IMR-90 (cell line): ENCODE results near the gene CCER1. TPM values are rescaled to one million over a fixed set of nuclear protein-coding genes. Genes with fewer than 3 reads are reported as not detected.

Source experiments
- ATAC-seq: fragments of 200-7000 bp; cut with Tn5 transposase; 2 replicates; pipeline ENCODE4 v1.9.1; 2020; ENCODE audit warnings: low read depth, mild to moderate bottlenecking, moderate library complexity
- BruUV-seq: library from RNA; stranded (reverse); fragments of 400-500 nt; replicated peaks from 2 replicates; lab custom pipeline; 2021; lab: Mats Ljungman, UMichigan
- CTCF ChIA-PET: fragments of 300-600 bp; formaldehyde crosslinking; extraction: SDS; loops from one replicate; lab custom pipeline; 2021; ENCODE audit warnings: antibody characterized with exemption; lab: Yijun Ruan, JAX
- POLR2A ChIA-PET: fragments of 300-600 bp; sonication (Branson Sonifier 250); formaldehyde crosslinking; loops from one replicate; lab custom pipeline; 2022; ENCODE audit warnings: antibody characterized with exemption; ENCODE audit not compliant: unreplicated experiment; lab: Charles Lee
- DNase-seq: peaks from one replicate; pipeline ENCODE4 v3.0.0; 2013
- H2AFZ ChIP-seq: replicated peaks from 2 replicates; pipeline ENCODE3; 2013; ENCODE audit warnings: low read length, mild to moderate bottlenecking; ENCODE audit not compliant: poor library complexity
- H2AK5ac ChIP-seq: 2 replicates; pipeline ENCODE4 v1.6.1; 2013; ENCODE audit warnings: low read depth, low read length, inconsistent platforms
- H2AK9ac ChIP-seq: replicated peaks from 2 replicates; pipeline ENCODE3; 2013; ENCODE audit warnings: mild to moderate bottlenecking, low read depth, low read length, moderate library complexity; ENCODE audit not compliant: poor library complexity
- H2BK120ac ChIP-seq: 2 replicates; pipeline ENCODE4 v1.6.1; 2013; ENCODE audit warnings: low read depth, low read length, inconsistent platforms
- H2BK15ac ChIP-seq: 3 replicates; pipeline ENCODE4 v1.6.1; 2013; ENCODE audit warnings: low read depth, low read length, inconsistent platforms
- H2BK20ac ChIP-seq: 2 replicates; pipeline ENCODE4 v1.6.1; 2013; ENCODE audit warnings: low read depth, mild to moderate bottlenecking, inconsistent platforms, low read length, moderate library complexity
- H2BK5ac ChIP-seq: 2 replicates; pipeline ENCODE4 v1.6.1; 2013; ENCODE audit warnings: mild to moderate bottlenecking, low read depth, low read length, inconsistent platforms; ENCODE audit not compliant: poor library complexity, severe bottlenecking
- H3K14ac ChIP-seq: replicated peaks from 2 replicates; pipeline ENCODE4 v1.6.1; 2013; ENCODE audit warnings: low read depth, low read length, inconsistent platforms
- H3K18ac ChIP-seq: 2 replicates; pipeline ENCODE4 v1.6.1; 2013; ENCODE audit warnings: low read depth, low read length, control low read depth
- H3K23ac ChIP-seq: 2 replicates; pipeline ENCODE4 v1.6.1; 2013; ENCODE audit warnings: low read depth, low read length, inconsistent platforms
- H3K27ac ChIP-seq: 2 replicates; pipeline ENCODE4 v1.5.1; 2013; ENCODE audit warnings: mild to moderate bottlenecking, control low read depth, low read length; ENCODE audit not compliant: insufficient read depth
- H3K27me3 ChIP-seq: 2 replicates; pipeline ENCODE4 v1.6.1; 2013; ENCODE audit warnings: low read length; ENCODE audit not compliant: control insufficient read depth, insufficient read depth
- H3K36me3 ChIP-seq: 2 replicates; pipeline ENCODE4 v1.6.1; 2013; ENCODE audit warnings: low read length, mixed read lengths; ENCODE audit not compliant: control insufficient read depth, insufficient read depth
- H3K4ac ChIP-seq: 2 replicates; pipeline ENCODE4 v1.6.1; 2013; ENCODE audit warnings: low read depth, low read length, inconsistent platforms
- H3K4me1 ChIP-seq: 2 replicates; pipeline ENCODE4 v1.6.1; 2013; ENCODE audit warnings: low read length, mixed read lengths; ENCODE audit not compliant: control insufficient read depth, insufficient read depth
- H3K4me2 ChIP-seq: 2 replicates; pipeline ENCODE4 v1.6.1; 2013; ENCODE audit warnings: low read depth, mild to moderate bottlenecking, control low read depth, low read length, moderate library complexity
- H3K4me3 ChIP-seq: 2 replicates; pipeline ENCODE4 v1.5.1; 2013; ENCODE audit warnings: low read depth, mild to moderate bottlenecking, control low read depth, low read length, moderate library complexity; ENCODE audit not compliant: insufficient read depth
- H3K56ac ChIP-seq: 2 replicates; pipeline ENCODE4 v1.6.1; 2013; ENCODE audit warnings: low read length, inconsistent platforms; ENCODE audit not compliant: insufficient read depth; ENCODE audit errors: extremely low read depth
- H3K79me1 ChIP-seq, 2 experiments: 2 replicates each; pipeline ENCODE4 v1.6.1; 2013; ENCODE audit warnings: low read length in 2 of 2, inconsistent platforms in 1 of 2, low read depth in 1 of 2
- H3K9ac ChIP-seq: 2 replicates; pipeline ENCODE4 v1.6.1; 2013; ENCODE audit warnings: low read depth, low read length, control low read depth
- H3K9me1 ChIP-seq: 2 replicates; pipeline ENCODE4 v1.6.1; 2013; ENCODE audit warnings: low read length, inconsistent platforms; ENCODE audit not compliant: insufficient read depth
- H3K9me3 ChIP-seq: 2 replicates; pipeline ENCODE4 v1.6.1; 2013; ENCODE audit warnings: low read length; ENCODE audit not compliant: control insufficient read depth, insufficient read depth
- H4K20me1 ChIP-seq: 2 replicates; pipeline ENCODE4 v1.6.1; 2013; ENCODE audit warnings: low read length, inconsistent platforms; ENCODE audit not compliant: insufficient read depth
- H4K5ac ChIP-seq: 2 replicates; pipeline ENCODE4 v1.6.1; 2013; ENCODE audit warnings: mild to moderate bottlenecking, low read depth, low read length, control low read depth
- H4K8ac ChIP-seq, 2 experiments: 2 replicates each; pipeline ENCODE4 v1.6.1; 2013; ENCODE audit warnings: low read depth in 2 of 2, low read length in 2 of 2, control low read depth in 1 of 2, inconsistent platforms in 1 of 2
- H4K91ac ChIP-seq: 2 replicates; pipeline ENCODE4 v1.6.1; 2013; ENCODE audit warnings: low read depth, low read length, inconsistent platforms; ENCODE audit not compliant: insufficient read depth
- NFE2L2 ChIP-seq: fragments of 150-350 bp; IDR thresholded peaks from 2 replicates; pipeline ENCODE4 v1.6.1; 2016; ENCODE audit warnings: low read depth, mild to moderate bottlenecking, low read length
- RAD21 ChIP-seq: IDR thresholded peaks from 2 replicates; pipeline ENCODE4 v1.6.1; 2012; ENCODE audit warnings: low read length, improper control_type of control experiment
- RFX5 ChIP-seq: IDR thresholded peaks from 2 replicates; pipeline ENCODE4 v1.8.0; 2012; ENCODE audit warnings: low read depth, mild to moderate bottlenecking, low read length, moderate library complexity
- SMC3 ChIP-seq: fragments of 150-350 bp; IDR thresholded peaks from 2 replicates; pipeline ENCODE4 v1.6.1; 2016; ENCODE audit warnings: low read depth, mild to moderate bottlenecking, antibody characterized with exemption, low read length, moderate library complexity
- WGBS, 2 experiments: methylation state at CpG; one replicate each; pipeline versions ENCODE4 v1.1.5 to v1.1.7; 2013; ENCODE audit warnings: missing lambda C conversion rate in 2 of 2; ENCODE audit not compliant: insufficient read length in 1 of 2; ENCODE audit errors: extremely low coverage in 2 of 2; 5-methylcytosine and 5-hydroxymethylcytosine counted together
- dilution Hi-C: fragments of 300-500 bp; cut with HindIII; formaldehyde crosslinking; loops from one replicate; pipeline ENCODE4 v1.14.3; 2018; ENCODE audit warnings: low sequenced_read_pairs; ENCODE audit not compliant: unreplicated experiment
- in situ Hi-C: fragments of 300-500 bp; cut with MboI; formaldehyde crosslinking; loops from 3 replicates; pipeline ENCODE4 v1.14.3; 2019; ENCODE audit warnings: low sequenced_read_pairs, inconsistent platforms, mixed read lengths
- intact Hi-C: fragments of 100-400 bp; cut with micrococcal nuclease; formaldehyde crosslinking; loops from 2 replicates; pipeline ENCODE4 v1.10.0; 2022
- polyA plus RNA-seq, 3 experiments: library from polyadenylated mRNA; depleted of rRNA; stranded (reverse); fragments of >200 nt; gene quantifications; 2 replicates each; pipeline ENCODE4 v1.2.3, GENCODE V29; 2012; ENCODE audit warnings: low replicate concordance in 1 of 3
- total RNA-seq: library from RNA; depleted of rRNA; stranded (reverse); fragments of >200 nt; gene quantifications from 2 replicates; pipeline ENCODE4 v1.2.3, GENCODE V29; 2012
- TF ChIP-seq, protein P1 (sequence below): fragments of 150-350 bp; IDR thresholded peaks from 2 replicates; pipeline ENCODE4 v1.6.1; 2016; ENCODE audit warnings: low read depth, mild to moderate bottlenecking, low read length, moderate library complexity, borderline replicate concordance

The CCER1 gene
- total and polyA plus RNA-seq, 2 of the 4 experiments (the other 2 are of a cell fraction) = not detected

DNA sequence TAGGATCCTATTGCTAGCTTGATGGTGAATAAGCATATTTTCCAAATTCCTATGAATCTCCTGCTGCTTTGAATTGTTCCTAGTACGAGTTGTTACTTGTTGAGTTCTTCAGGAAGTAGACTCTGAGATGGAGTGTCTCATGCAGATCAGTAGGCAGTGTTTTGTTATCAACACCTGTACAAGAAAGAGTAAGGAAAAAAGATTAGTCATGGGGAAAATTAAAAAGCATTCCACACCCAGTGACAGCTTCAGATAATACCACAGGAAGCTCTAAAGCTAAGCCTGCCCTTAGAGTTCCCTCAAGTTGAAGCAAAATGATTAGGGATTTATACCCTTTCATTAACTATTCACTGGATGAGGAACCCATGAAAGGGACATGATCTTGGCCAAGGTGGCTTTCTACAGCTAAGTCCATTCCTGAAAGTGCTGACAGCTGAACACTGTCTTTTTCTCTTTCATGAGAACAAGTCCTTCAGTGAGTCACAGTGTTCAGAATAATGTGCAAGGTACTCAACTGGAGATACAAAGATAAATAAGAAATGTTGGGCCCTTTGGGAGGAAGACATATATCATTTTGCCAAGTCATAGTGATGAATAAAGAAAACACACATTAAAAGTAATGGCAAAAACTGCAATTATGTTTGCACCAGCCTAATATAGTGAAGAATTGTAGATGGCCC, 49.1 kb downstream of the CCER1 start:
- Histone ChIP-seq H3K79me1 (no peaks in the 10 kb centered on the region), H3K18ac (no peak overlapping the region), H3K4ac (no peak overlapping the region), H3K27me3 (no peaks in the 10 kb centered on the region), H2BK15ac (no peak overlapping the region), H2BK120ac (no peak overlapping the region), H3K9me1 (no peaks in the 10 kb centered on the region), H3K56ac (no peak overlapping the region; the same call in 1 of the 2 replicates), H3K36me3 (no peaks in the 10 kb centered on the region), H4K91ac (no peak overlapping the region), H2AK5ac (no peak overlapping the region), H3K9ac (no peak overlapping the region), H3K14ac (no peak overlapping the region), H4K5ac (no peak overlapping the region), H2AK9ac (no peak overlapping the region), H4K8ac (no peak overlapping the region), H2BK20ac (no peak overlapping the region), H2BK5ac (no peak overlapping the region), H3K23ac (0 out of 2 replicates have a peak overlapping the region, but pooled peaks have one; percentile 22), H3K4me3 (no peak overlapping the region), H3K4me2 (no peak overlapping the region), H3K27ac (no peak overlapping the region), H3K9me3 (no peaks in the 10 kb centered on the region), H2AFZ (no peak overlapping the region), H4K20me1 (no peaks in the 10 kb centered on the region), H3K4me1 (peaks cover 2% of the 10 kb centered on the region; the same call in 1 of the 2 replicates)
- dilution Hi-C loops (no loop called here), in situ Hi-C loops (no loop called here), intact Hi-C loops (loop anchor here (10.0 kb wide), 1 partner anchor 1361 kb away; no protein-coding TSS in a partner anchor)
- no peak for ATAC-seq
- TF ChIP-seq SMC3 = no peak
- TF ChIP-seq RAD21 = no peak
- peak; percentile 46; the same call in 1 of the 2 replicates for TF ChIP-seq NFE2L2
- no peak for TF ChIP-seq RFX5
- TF ChIP-seq, protein P1, sequence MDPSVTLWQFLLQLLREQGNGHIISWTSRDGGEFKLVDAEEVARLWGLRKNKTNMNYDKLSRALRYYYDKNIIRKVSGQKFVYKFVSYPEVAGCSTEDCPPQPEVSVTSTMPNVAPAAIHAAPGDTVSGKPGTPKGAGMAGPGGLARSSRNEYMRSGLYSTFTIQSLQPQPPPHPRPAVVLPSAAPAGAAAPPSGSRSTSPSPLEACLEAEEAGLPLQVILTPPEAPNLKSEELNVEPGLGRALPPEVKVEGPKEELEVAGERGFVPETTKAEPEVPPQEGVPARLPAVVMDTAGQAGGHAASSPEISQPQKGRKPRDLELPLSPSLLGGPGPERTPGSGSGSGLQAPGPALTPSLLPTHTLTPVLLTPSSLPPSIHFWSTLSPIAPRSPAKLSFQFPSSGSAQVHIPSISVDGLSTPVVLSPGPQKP = no peak
- no TSS peak for BruUV-seq
- ChIA-PET CTCF (no interaction called here), POLR2A (no interaction called here)
- DNase-seq = peak; percentile 44
- WGBS, 2 experiments = no CpG with 5 or more reads among the region's 1 CpG
